ENCODE results near the gene GTPBP4. TPM values are rescaled to one million over a fixed set of nuclear protein-coding genes. Genes with fewer than 3 reads are reported as not detected.

Gene GTPBP4
- total and polyA plus RNA-seq, 2 of the 13 experiments (the other 11 are each of a cell fraction or from before 2014, with no cell fraction given) = 24.1 to 85.5 TPM

DNA sequence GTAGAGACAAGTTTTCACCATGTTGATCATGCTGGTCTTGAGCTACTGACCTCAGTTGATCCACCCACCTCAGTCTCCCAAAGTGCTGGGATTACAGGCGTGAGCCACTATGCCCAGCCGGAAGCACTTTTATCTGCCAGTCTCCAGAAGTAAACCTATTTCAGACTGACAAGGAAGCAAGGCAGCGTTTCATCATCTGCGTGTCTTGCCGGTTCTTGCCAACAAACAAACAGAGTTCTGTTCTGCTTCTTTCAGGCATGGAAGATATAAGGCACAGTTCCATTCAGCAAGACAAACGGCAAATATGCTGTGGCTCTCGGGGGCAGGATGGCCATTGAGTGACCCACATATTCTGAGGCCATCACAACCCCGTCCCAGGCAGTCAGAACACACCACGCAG lies 41.2 kb upstream of the GTPBP4 start (continued):
- TF ChIP-seq, protein P1, sequence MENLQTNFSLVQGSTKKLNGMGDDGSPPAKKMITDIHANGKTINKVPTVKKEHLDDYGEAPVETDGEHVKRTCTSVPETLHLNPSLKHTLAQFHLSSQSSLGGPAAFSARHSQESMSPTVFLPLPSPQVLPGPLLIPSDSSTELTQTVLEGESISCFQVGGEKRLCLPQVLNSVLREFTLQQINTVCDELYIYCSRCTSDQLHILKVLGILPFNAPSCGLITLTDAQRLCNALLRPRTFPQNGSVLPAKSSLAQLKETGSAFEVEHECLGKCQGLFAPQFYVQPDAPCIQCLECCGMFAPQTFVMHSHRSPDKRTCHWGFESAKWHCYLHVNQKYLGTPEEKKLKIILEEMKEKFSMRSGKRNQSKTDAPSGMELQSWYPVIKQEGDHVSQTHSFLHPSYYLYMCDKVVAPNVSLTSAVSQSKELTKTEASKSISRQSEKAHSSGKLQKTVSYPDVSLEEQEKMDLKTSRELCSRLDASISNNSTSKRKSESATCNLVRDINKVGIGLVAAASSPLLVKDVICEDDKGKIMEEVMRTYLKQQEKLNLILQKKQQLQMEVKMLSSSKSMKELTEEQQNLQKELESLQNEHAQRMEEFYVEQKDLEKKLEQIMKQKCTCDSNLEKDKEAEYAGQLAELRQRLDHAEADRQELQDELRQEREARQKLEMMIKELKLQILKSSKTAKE (CRISPR knock-in tag; IDR thresholded peaks at IDR 0.05; ENCODE audit: borderline replicate concordance) = no peak
- TF ChIP-seq KLF9 (CRISPR knock-in tag; IDR thresholded peaks at IDR 0.05; ENCODE audit: low read depth) = no peak
- no peak for TF ChIP-seq HNRNPK (IDR thresholded peaks at IDR 0.05; ENCODE audit: low read depth, low read length, poor library complexity, severe bottlenecking)
- TF ChIP-seq PHB2 (IDR thresholded peaks at IDR 0.05; ENCODE audit: partially characterized antibody) = no peak
- no peak for TF ChIP-seq WIZ (CRISPR knock-in tag; IDR thresholded peaks at IDR 0.05)
- no peak for TF ChIP-seq MTA1 (CRISPR knock-in tag; IDR thresholded peaks at IDR 0.05; ENCODE audit: borderline replicate concordance)
- TF ChIP-seq, protein P2, sequence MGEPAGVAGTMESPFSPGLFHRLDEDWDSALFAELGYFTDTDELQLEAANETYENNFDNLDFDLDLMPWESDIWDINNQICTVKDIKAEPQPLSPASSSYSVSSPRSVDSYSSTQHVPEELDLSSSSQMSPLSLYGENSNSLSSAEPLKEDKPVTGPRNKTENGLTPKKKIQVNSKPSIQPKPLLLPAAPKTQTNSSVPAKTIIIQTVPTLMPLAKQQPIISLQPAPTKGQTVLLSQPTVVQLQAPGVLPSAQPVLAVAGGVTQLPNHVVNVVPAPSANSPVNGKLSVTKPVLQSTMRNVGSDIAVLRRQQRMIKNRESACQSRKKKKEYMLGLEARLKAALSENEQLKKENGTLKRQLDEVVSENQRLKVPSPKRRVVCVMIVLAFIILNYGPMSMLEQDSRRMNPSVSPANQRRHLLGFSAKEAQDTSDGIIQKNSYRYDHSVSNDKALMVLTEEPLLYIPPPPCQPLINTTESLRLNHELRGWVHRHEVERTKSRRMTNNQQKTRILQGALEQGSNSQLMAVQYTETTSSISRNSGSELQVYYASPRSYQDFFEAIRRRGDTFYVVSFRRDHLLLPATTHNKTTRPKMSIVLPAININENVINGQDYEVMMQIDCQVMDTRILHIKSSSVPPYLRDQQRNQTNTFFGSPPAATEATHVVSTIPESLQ (CRISPR knock-in tag; conservative IDR thresholded peaks at IDR 0.05) = no peak
- no peak for TF ChIP-seq ZBTB21 (CRISPR knock-in tag; IDR thresholded peaks at IDR 0.05)

DNA sequence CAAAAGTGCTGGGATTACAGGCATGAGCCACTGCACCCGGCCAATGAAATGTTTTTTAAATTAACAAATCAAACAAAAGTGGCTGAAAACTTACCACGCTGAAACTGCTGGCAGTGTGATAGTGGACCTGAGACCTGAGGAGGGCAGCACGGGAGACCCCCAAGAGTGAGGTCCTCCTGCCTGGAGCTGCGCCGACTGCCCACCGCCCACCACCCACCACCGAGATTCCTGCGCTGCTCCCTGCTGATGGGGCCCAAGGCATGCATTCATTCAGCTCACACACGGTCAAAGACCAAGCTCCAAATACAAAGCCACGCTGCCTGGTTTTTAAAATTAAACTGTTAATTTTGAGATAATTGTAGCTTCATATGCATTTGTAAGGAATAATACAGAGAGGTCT lies 40.4 kb upstream of the GTPBP4 start:
- ChIA-PET CTCF (ENCODE audit: low intra/inter-chr PET ratio, low total read pairs) (no interaction called here), POLR2A (no interaction called here)
- Histone ChIP-seq H3K9me3 (ENCODE audit: low read length) (no peaks in the 10 kb centered on the region), H3K27me3 (ENCODE audit: control insufficient read depth in 1 of 2, insufficient read depth in 2 of 2, low read length in 2 of 2) (peaks cover 3 to 53% of the 10 kb centered on the region in 2 experiments), H3K36me3 (replicated peaks in 1 of 2; ENCODE audit: control insufficient read depth in 1 of 2, insufficient read depth in 2 of 2, low read length in 2 of 2) (no peaks in the 10 kb centered on the region), H3K4me2 (ENCODE audit: low read depth, low read length) (no peak overlapping the region), H3K9ac (ENCODE audit: insufficient read depth, low read depth, low read length) (no peak overlapping the region), H3K4me1 (ENCODE audit: insufficient read depth, low read length) (peaks cover 26% of the 10 kb centered on the region), H3K27ac (ENCODE audit: extremely low read length, insufficient read depth, low read length) (no peak overlapping the region), H4K20me1 (ENCODE audit: insufficient read depth, low read length) (no peaks in the 10 kb centered on the region), H3K79me2 (ENCODE audit: insufficient read depth, low read length) (no peaks in the 10 kb centered on the region), H2AFZ (ENCODE audit: low read length) (no peak overlapping the region), H3K4me3 (replicated peaks in 1 of 3; ENCODE audit: insufficient read depth in 1 of 3, low read depth in 2 of 3, low read length in 3 of 3) (no peak overlapping the region)
- FAIRE-seq (no peak), DNase-seq (ENCODE audit: low spot score) (no peak), ATAC-seq (no peak)
- 67% methylated on average over 9 of the region's 10 CpGs for WGBS (ENCODE audit: low lambda C conversion rate)
- no TSS peak for BruUV-seq (replicated peaks)
- intact Hi-C loops (cut with micrococcal nuclease; ENCODE audit: unreplicated experiment) = no loop called here
- in situ Hi-C loops (cut with HindIII; ENCODE audit: extremely low pct_ligation_motif_present, low pct_unique_long_range_greater_than_20kb) = no loop called here
- TF ChIP-seq ZNF460 (CRISPR knock-in tag; IDR thresholded peaks at IDR 0.05; ENCODE audit: borderline replicate concordance) (no peak), PITX1 (CRISPR knock-in tag; IDR thresholded peaks at IDR 0.05) (no peak), NCOA5 (CRISPR knock-in tag; IDR thresholded peaks at IDR 0.05) (no peak), POLR2AphosphoS5 (IDR thresholded peaks at IDR 0.05; ENCODE audit: low read depth, low read length) (no peak)

Measured in HepG2 (cell line).